ENCODE results near the gene DOK1.

DNA sequence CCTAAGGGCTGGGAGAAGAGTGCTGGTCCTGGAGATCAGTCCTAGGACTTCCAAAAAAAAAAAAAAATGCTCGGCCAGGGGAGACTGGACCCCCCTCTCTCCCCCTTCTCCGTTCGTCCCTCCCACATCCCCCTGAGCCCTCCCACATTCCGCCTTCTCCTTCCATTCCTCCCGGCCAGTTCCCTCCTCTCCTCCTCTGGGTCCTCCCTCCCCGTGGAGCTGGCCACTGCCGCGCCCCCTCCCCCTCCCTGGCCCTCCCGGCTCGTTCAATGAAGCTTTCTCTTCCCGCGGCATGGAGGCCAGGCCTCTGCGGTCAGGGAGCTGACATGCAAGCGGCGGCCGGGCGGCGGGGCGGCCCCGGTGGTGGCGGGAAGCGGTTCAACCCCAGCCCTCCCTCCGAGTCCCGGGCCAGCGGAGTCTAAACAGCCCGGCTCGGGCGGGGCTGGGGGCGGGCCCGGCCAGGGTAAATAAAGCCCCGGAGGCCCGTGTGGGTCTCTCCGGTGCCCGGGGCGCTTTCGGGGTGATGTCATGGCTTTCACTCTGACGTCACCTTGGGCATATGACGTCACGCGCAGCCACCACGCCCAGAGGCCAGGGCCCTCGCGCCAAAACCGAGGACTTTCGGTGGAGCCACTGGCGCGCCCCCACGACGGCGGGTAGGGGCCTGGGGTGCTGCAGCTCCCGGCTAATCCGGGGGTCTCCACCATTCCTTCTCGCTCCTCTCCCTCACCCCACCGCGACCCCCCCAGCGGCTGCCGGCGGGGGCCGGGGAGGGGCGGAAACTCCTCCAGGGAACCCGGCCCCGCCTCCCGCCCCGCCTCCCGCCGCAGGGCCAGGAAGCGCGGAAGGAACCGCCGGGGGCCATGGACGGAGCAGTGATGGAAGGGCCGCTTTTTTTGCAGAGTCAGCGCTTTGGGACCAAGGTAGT is at the start of gene DOK1, which contains the start of gene LOXL3:
- TF ChIP-seq, protein P1, sequence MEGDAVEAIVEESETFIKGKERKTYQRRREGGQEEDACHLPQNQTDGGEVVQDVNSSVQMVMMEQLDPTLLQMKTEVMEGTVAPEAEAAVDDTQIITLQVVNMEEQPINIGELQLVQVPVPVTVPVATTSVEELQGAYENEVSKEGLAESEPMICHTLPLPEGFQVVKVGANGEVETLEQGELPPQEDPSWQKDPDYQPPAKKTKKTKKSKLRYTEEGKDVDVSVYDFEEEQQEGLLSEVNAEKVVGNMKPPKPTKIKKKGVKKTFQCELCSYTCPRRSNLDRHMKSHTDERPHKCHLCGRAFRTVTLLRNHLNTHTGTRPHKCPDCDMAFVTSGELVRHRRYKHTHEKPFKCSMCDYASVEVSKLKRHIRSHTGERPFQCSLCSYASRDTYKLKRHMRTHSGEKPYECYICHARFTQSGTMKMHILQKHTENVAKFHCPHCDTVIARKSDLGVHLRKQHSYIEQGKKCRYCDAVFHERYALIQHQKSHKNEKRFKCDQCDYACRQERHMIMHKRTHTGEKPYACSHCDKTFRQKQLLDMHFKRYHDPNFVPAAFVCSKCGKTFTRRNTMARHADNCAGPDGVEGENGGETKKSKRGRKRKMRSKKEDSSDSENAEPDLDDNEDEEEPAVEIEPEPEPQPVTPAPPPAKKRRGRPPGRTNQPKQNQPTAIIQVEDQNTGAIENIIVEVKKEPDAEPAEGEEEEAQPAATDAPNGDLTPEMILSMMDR (conservative IDR thresholded peaks at IDR 0.05) = no peak
- no peak for TF ChIP-seq EZH2 (IDR thresholded peaks at IDR 0.05; ENCODE audit: low read depth)

Measured in PC-9 (cell line).